Lung (tissue), 12 donors: ENCODE measurements around the gene IQGAP2. TPM values are rescaled to one million over a fixed set of nuclear protein-coding genes. Genes with fewer than 3 reads are reported as not detected.

Experiments used
- ATAC-seq: fragments of 200-7000 bp; cut with Tn5 transposase; one replicate; pipeline ENCODE4 v1.9.1; 2020; ENCODE audit warnings: moderate number of reproducible peaks; ENCODE audit not compliant: insufficient read depth, low FRiP score
- DNase-seq, 3 donors: peaks; one replicate each; pipeline ENCODE4 v3.0.0-alpha.2; 2013 to 2017
- H3K27ac ChIP-seq, 2 donors: one replicate each; pipeline ENCODE4 v1.5.1; 2013; ENCODE audit warnings: mild to moderate bottlenecking in 2 of 2, moderate library complexity in 2 of 2, control low read depth in 1 of 2, inconsistent platforms in 1 of 2, low read depth in 1 of 2, low read length in 1 of 2
- H3K27me3 ChIP-seq, 3 donors: one replicate each; pipeline ENCODE4 v1.5.1; 2013; ENCODE audit warnings: low read length in 2 of 3; ENCODE audit not compliant: control insufficient read depth in 3 of 3, insufficient read depth in 3 of 3
- H3K36me3 ChIP-seq, 4 donors: one replicate each; pipeline ENCODE4 v1.5.1; 2013; ENCODE audit warnings: low read length in 4 of 4, mild to moderate bottlenecking in 1 of 4, moderate library complexity in 1 of 4; ENCODE audit not compliant: control insufficient read depth in 4 of 4, insufficient read depth in 4 of 4
- H3K4me1 ChIP-seq, 5 donors: one replicate each; pipeline ENCODE4 v1.5.1; 2013; ENCODE audit warnings: low read length in 5 of 5, mild to moderate bottlenecking in 2 of 5, moderate library complexity in 1 of 5; ENCODE audit not compliant: control insufficient read depth in 5 of 5, insufficient read depth in 5 of 5
- H3K4me3 ChIP-seq: one replicate; pipeline ENCODE4 v1.5.1; 2013; ENCODE audit warnings: mild to moderate bottlenecking, control low read depth, moderate library complexity
- H3K9ac ChIP-seq, 2 donors: one replicate each; pipeline ENCODE4 v1.5.1; 2013; ENCODE audit warnings: low read length in 2 of 2, control low read depth in 1 of 2; ENCODE audit not compliant: insufficient read depth in 1 of 2
- H3K9me3 ChIP-seq, 4 donors: one replicate each; pipeline ENCODE4 v1.5.1; 2013; ENCODE audit warnings: low read length in 3 of 4, mild to moderate bottlenecking in 1 of 4, moderate library complexity in 1 of 4; ENCODE audit not compliant: control insufficient read depth in 4 of 4, insufficient read depth in 3 of 4
- CTCF ChIP-seq: IDR thresholded peaks from 2 replicates; pipeline ENCODE4 v1.5.1; 2012; ENCODE audit warnings: mild to moderate bottlenecking; ENCODE audit errors: control extremely low read depth, extremely low read depth
- WGBS, 2 donors: extraction: QIAGEN DNeasy Blood & Tissue Kit; methylation state at CpG; one replicate each; pipeline ENCODE4 v1.1.7; 2013; 5-methylcytosine and 5-hydroxymethylcytosine counted together
- polyA plus RNA-seq, 2 donors: library from polyadenylated mRNA; stranded (reverse); fragments of 200-250 nt; gene quantifications; one replicate each; pipeline ENCODE4 v1.2.1, GENCODE V29; 2013
- total RNA-seq, 2 donors: library from RNA; depleted of rRNA in 1 of 2; stranded (reverse); fragments of >200 nt in 1 of 2; gene quantifications; one replicate each; pipeline ENCODE4 v1.2.1, GENCODE V29; 2014 to 2021
- donor health status: control.
- donor health status: control.
- donor health status: Bipolar disorder and iron deficiency.
- donor health status: healthy.
- donor health status: DM: yes; HTN: yes; CAD: no.

IQGAP2 gene
- total and polyA plus RNA-seq, 4 donors: 6.0 to 33.6 (median 13.7) TPM

GRCh38 chr5:76622973-76623596, 220.0 kb downstream of the IQGAP2 start, which contains the start of gene F2RL2:
Gene F2RL2 (minus strand): TSS chr5:76623403. CDS start chr5:76623230, 173 bp downstream.
- ATAC-seq (no peak), DNase-seq (peak in 2 of 3 donors; percentile 30 to 44)
- no peaks in the 10 kb centered on the region for H3K36me3 ChIP-seq
- H3K27ac ChIP-seq: no peak within 1 kb of the TSS
- H3K9me3 ChIP-seq: no peaks in the 10 kb centered on the region
- H3K9ac ChIP-seq: peak within 1 kb of the TSS in 1 of 2 donors; percentile 28
- H3K27me3 ChIP-seq: no peaks in the 10 kb centered on the region
- no peak for TF ChIP-seq CTCF
- H3K4me1 ChIP-seq: peaks cover 0 to 5% (median 0%) of the 10 kb centered on the region in 5 donors
- H3K4me3 ChIP-seq: no peak within 1 kb of the TSS
- WGBS, 2 donors: 26 to 40% methylated on average over 7 of the region's 7 CpGs

GRCh38 chr5:76625087-76625815, 222.2 kb downstream of the IQGAP2 start:
- no peaks in the 10 kb centered on the region for H3K9me3 ChIP-seq
- H3K4me1 ChIP-seq: peaks cover 0 to 5% (median 0%) of the 10 kb centered on the region in 5 donors
- WGBS, 2 donors: 27 to 43% methylated on average over 8 of the region's 8 CpGs
- no peak overlapping the region for H3K4me3 ChIP-seq
- H3K9ac ChIP-seq: no peak overlapping the region
- H3K27ac ChIP-seq: no peak overlapping the region
- TF ChIP-seq CTCF: no peak
- H3K36me3 ChIP-seq: no peaks in the 10 kb centered on the region
- ATAC-seq (no peak), DNase-seq (peak in 2 of 3 donors; percentile 12 to 24)
- H3K27me3 ChIP-seq: no peaks in the 10 kb centered on the region

DNA sequence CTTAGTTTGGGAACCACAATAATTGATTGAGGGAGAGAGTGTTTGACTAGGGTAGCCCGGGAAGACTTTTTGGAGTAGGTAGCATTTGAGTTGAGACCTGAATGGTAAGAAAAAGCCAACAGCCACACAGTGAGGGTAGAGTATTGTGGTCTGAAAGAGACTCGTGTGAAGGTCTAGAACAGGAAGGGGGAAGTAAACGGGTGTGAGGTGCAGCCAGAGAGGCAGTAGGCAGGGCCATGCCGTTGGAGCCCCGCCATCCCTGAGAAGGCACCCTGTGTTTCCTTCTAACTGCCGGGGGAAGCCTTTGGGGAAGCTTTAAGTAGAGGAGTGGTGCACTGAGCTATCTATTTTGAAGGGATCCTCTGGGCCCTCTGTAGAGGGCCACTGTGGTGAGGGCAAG, 223.7 kb downstream of the IQGAP2 start:
- no peaks in the 10 kb centered on the region for H3K36me3 ChIP-seq
- 25 to 53% methylated on average over 6 of the region's 6 CpGs for WGBS, 2 donors
- ATAC-seq: no peak

More for the DNA sequence above, 223.7 kb downstream of the IQGAP2 start:
- Histone ChIP-seq H3K27ac (no peak overlapping the region), H3K27me3 (no peaks in the 10 kb centered on the region), H3K4me3 (no peak overlapping the region), H3K4me1 (peaks cover 0 to 5% (median 0%) of the 10 kb centered on the region in 5 donors), H3K9me3 (no peaks in the 10 kb centered on the region), H3K9ac (no peak overlapping the region)
- no peak for DNase-seq
- no peak for TF ChIP-seq CTCF
